Stomach (tissue), 9 donors: ENCODE measurements around the gene BBOX1. TPM values are rescaled to one million over a fixed set of nuclear protein-coding genes. Genes with fewer than 3 reads are reported as not detected.
A peak's percentile ranks its signal among the peaks of the same experiment; 100 is the strongest.
"Not testable (repeated sequence)": the region's sequence is repeated elsewhere in the genome, so short reads cannot be mapped to it uniquely, and the experiment has no call there.

Experiments used
- DNase-seq, 2 donors: peaks; one replicate each; pipeline versions ENCODE4 v3.0.0 to v3.0.0-alpha.2; 2013 to 2019
- H3K27ac ChIP-seq, 5 donors: fragments of 200-600 bp in 4 of 5; sonication (generic) in 4 of 5; one replicate each; pipeline ENCODE4 v1.5.1; 2013 to 2019; ENCODE audit warnings: mild to moderate bottlenecking in 1 of 5, moderate library complexity in 1 of 5
- H3K27me3 ChIP-seq, 3 donors: fragments of 200-600 bp; sonication (generic); one replicate each; pipeline ENCODE4 v1.5.1; 2017 to 2019; ENCODE audit warnings: mixed run types in 1 of 3
- H3K36me3 ChIP-seq, 4 donors: fragments of 200-600 bp; sonication (generic); 1 replicate in 3 of 4; 2 replicates in 1 of 4; pipeline ENCODE4 v1.5.1; 2016 to 2019
- H3K4me1 ChIP-seq, 4 donors: fragments of 200-600 bp; sonication (generic); one replicate each; pipeline ENCODE4 v1.5.1; 2016 to 2019
- H3K4me3 ChIP-seq, 4 donors: fragments of 200-600 bp; sonication (generic) in 3 of 4; one replicate each; pipeline ENCODE4 v1.5.1; 2016 to 2019; ENCODE audit warnings: mild to moderate bottlenecking in 1 of 4
- H3K9me3 ChIP-seq, 4 donors: fragments of 200-600 bp; sonication (generic); one replicate each; pipeline ENCODE4 v1.5.1; 2016 to 2019
- EP300 ChIP-seq: sonication (generic); formaldehyde crosslinking; IDR thresholded peaks from one replicate; pipeline ENCODE4 v1.6.1; 2017; ENCODE audit warnings: antibody characterized with exemption
- POLR2A ChIP-seq, 4 donors: fragments of 450-650 bp; IDR thresholded peaks; one replicate each; pipeline ENCODE4 v1.6.1; 2016; ENCODE audit warnings: antibody characterized with exemption in 4 of 4, control low read depth in 2 of 4, mild to moderate bottlenecking in 1 of 4, moderate library complexity in 1 of 4
- POLR2AphosphoS5 ChIP-seq, 3 donors: sonication (generic); formaldehyde crosslinking; IDR thresholded peaks; one replicate each; pipeline ENCODE4 v1.6.1; 2016; ENCODE audit warnings: antibody characterized with exemption in 3 of 3
- WGBS, 5 donors: extraction: QIAGEN DNeasy Blood & Tissue Kit in 3 of 5; methylation state at CpG; one replicate each; pipeline versions ENCODE4 v1.1.5 to v1.1.7; 2013 to 2018; 5-methylcytosine and 5-hydroxymethylcytosine counted together
- intact Hi-C: fragments of 100-400 bp; cut with DNase I; formaldehyde crosslinking; loops from one replicate; pipeline ENCODE4 v1.15.1; 2023; ENCODE audit warnings: low total_unique reads
- polyA plus RNA-seq, 3 donors: library from polyadenylated mRNA; stranded (reverse); fragments of 200-250 nt; gene quantifications; one replicate each; pipeline ENCODE4 v1.2.3, GENCODE V29; 2013
- total RNA-seq, 5 donors: library from RNA; depleted of rRNA; stranded (reverse); fragments of >200 nt; gene quantifications; one replicate each; pipeline versions ENCODE4 v1.1.0 to v1.2.3, GENCODE V29; 2014 to 2016
- TF ChIP-seq, protein P1 (sequence below), 7 experiments: fragments of 450-650 bp in 4 of 7; fragments of 200-600 bp in 3 of 7; sonication (generic) in 3 of 7; IDR thresholded peaks; one replicate each; pipeline ENCODE4 v1.5.1; 2016 to 2019; ENCODE audit warnings: antibody characterized with exemption in 7 of 7, control low read depth in 2 of 7, mild to moderate bottlenecking in 1 of 7
- donor health status: healthy with polysubstance abuse.
- donor health status: Bipolar disorder and iron deficiency.
- donor health status: healthy.

Gene BBOX1
- total and polyA plus RNA-seq, 8 donors: 0.31 to 6.7 (median 3.8) TPM; not detected in 3

DNA sequence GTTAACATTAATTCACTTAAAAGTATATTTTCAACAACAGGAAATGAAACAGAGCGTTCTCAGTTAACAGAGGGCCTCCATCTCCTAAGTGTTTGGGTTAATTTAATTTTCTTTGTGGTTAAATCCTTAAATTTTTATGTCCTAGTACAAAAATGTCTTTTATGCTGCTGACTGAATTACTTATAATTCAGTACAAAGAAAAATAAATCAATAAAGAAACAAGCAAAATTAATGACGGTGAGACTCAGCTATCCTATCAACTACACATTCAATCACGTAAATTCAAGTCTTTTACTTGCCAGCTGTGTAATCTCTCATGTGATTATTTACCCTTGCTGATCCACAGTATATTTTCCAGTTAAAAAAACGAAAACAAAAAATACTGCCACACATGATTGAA lies 81.4 kb downstream of the BBOX1 start:
- intact Hi-C loops: no loop called here

DNA sequence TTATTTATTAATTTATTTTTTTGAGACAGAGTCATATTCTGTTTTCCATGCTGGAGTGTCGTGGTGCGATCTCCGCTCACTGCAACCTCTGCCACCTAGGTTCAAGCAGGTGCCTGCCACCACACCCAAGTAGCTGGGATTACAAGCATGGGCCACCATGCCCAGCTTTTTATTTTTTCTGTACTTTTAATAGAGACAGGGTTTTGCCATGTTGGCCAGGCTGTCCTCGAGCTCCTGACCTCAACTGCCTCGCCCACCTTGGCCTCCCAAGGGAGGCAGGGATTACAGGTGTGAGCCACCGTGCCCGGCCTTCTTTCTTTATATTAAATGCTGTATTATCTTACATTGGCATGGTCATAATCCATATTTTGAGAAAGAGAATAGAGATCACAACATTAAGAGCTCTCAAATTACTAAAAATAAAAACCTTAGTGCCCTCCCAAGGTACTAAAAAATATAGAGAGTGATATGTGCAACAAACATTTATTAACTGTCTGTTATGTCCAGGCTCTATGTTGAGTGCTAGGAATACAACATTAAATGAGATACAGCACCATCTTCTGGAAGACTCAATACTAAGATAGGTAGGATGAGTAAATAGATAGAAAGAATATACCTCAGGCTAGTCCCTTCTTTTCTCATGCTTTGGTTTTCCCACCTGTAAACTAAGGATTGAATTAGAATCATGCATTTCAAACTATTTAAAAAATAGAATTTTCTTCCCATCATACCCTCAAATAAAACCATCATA lies 84.1 kb downstream of the BBOX1 start:
- no peak overlapping the region for H3K4me3 ChIP-seq
- no peaks in the 10 kb centered on the region for H3K9me3 ChIP-seq
- WGBS, 5 donors: 80 to 91% (median 85%) methylated on average over 7 of the region's 7 CpGs
- H3K27ac ChIP-seq: no peak overlapping the region
- intact Hi-C loops: no loop called here
- H3K27me3 ChIP-seq: no peaks in the 10 kb centered on the region
- H3K4me1 ChIP-seq: no peaks in the 10 kb centered on the region
- H3K36me3 ChIP-seq: no peaks in the 10 kb centered on the region
- no peak for DNase-seq
- no peak for TF ChIP-seq POLR2A (IDR thresholded peaks at IDR 0.05)
- TF ChIP-seq EP300: no peak
- TF ChIP-seq, protein P1, sequence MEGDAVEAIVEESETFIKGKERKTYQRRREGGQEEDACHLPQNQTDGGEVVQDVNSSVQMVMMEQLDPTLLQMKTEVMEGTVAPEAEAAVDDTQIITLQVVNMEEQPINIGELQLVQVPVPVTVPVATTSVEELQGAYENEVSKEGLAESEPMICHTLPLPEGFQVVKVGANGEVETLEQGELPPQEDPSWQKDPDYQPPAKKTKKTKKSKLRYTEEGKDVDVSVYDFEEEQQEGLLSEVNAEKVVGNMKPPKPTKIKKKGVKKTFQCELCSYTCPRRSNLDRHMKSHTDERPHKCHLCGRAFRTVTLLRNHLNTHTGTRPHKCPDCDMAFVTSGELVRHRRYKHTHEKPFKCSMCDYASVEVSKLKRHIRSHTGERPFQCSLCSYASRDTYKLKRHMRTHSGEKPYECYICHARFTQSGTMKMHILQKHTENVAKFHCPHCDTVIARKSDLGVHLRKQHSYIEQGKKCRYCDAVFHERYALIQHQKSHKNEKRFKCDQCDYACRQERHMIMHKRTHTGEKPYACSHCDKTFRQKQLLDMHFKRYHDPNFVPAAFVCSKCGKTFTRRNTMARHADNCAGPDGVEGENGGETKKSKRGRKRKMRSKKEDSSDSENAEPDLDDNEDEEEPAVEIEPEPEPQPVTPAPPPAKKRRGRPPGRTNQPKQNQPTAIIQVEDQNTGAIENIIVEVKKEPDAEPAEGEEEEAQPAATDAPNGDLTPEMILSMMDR (IDR thresholded peaks at IDR 0.05): no peak
- no peak for TF ChIP-seq POLR2AphosphoS5 (IDR thresholded peaks at IDR 0.05)

More for the DNA sequence above, 81.4 kb downstream of the BBOX1 start:
- no peak overlapping the region for H3K27ac ChIP-seq
- no peaks in the 10 kb centered on the region for H3K9me3 ChIP-seq
- 42 to 54% (median 43%) methylated on average over 4 of the region's 4 CpGs for WGBS, 5 donors
- H3K36me3 ChIP-seq: no peaks in the 10 kb centered on the region
- H3K4me1 ChIP-seq: no peaks in the 10 kb centered on the region
- no peaks in the 10 kb centered on the region for H3K27me3 ChIP-seq
- DNase-seq: no peak
- H3K4me3 ChIP-seq: no peak overlapping the region
- TF ChIP-seq POLR2AphosphoS5 (IDR thresholded peaks at IDR 0.05) (no peak), EP300 (no peak), POLR2A (IDR thresholded peaks at IDR 0.05) (no peak)
- TF ChIP-seq, protein P1 (IDR thresholded peaks at IDR 0.05): no peak

DNA sequence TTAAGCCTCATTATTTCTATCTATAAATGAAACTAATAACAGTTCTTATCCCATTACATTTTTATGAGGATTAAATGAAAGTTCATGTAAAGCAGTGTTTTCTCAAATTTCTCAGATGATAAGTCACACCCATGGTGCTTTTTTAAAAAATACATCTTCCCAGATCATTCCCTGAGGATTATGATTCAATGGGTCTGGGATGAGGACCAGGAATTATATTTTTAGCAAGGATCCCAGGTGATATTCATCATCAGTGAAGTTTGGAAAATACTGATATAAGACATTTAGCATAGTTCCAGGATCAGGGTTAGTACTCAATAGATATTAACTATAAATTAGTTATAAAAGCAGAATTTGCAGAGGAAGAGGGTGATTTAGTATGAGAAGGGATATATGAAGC lies 89.1 kb downstream of the BBOX1 start:
- TF ChIP-seq POLR2AphosphoS5 (IDR thresholded peaks at IDR 0.05) (no peak), POLR2A (IDR thresholded peaks at IDR 0.05) (no peak)
- DNase-seq: peak in 1 of 2 donors; percentile 43
- Histone ChIP-seq H3K27me3 (no peaks in the 10 kb centered on the region), H3K4me1 (no peaks in the 10 kb centered on the region), H3K9me3 (no peaks in the 10 kb centered on the region), H3K4me3 (no peak overlapping the region), H3K36me3 (no peaks in the 10 kb centered on the region), H3K27ac (no peak overlapping the region)
- intact Hi-C loops: no loop called here

DNA sequence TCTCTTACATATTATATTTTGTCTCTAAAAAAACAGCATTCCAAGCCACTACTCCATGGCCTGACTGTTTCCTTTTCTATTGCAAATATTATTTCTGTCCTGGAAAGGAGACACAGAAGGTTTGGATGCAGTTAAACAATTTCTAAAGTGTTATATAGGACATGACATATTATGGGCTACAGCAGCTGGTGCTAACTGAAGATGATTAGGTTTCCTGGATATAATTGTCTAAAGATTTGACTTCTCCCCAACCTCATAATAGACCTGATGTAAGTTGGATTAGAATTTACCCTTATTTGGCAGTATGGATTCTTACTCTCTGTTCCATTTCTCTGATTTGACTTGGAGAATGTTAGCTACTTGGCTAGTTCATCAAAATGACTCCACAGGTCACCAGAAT lies 90.2 kb downstream of the BBOX1 start:
- Histone ChIP-seq H3K9me3 (peaks cover 0 to 6% (median 4%) of the 10 kb centered on the region in 4 donors), H3K36me3 (no peaks in the 10 kb centered on the region), H3K4me1 (no peaks in the 10 kb centered on the region), H3K4me3 (no peak overlapping the region), H3K27ac (no peak overlapping the region), H3K27me3 (no peaks in the 10 kb centered on the region)
- no peak for DNase-seq
- intact Hi-C loops: no loop called here
- TF ChIP-seq POLR2AphosphoS5 (IDR thresholded peaks at IDR 0.05) (no peak), EP300 (no peak), POLR2A (IDR thresholded peaks at IDR 0.05) (no peak)
- TF ChIP-seq, protein P1 (IDR thresholded peaks at IDR 0.05): no peak

DNA sequence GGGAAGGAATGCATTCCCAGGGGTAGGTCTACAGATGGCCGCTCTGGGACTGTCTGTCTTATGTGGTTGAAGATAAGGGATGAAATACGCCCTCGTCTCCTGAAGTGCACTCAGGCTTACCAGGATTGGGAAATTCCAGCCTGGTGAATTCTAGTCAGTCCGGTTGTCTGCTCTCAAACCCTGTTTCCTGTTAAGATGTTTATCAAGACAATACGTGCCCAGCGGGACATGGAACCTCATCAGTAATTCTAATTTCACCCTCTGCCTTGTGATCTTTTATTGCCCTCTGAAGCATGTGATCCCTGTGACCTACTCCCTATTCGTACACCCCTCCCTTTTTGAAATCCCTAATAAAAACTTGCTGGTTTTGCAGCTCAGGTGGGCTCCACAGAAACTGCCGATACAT lies 95.3 kb downstream of the BBOX1 start:
- H3K27ac ChIP-seq, H3K4me3 ChIP-seq, DNase-seq, H3K27me3 ChIP-seq, H3K36me3 ChIP-seq, H3K4me1 ChIP-seq, intact Hi-C loops: not testable (repeated sequence)
- H3K9me3 ChIP-seq: peaks cover 0 to 15% (median 11%) of the 10 kb centered on the region in 4 donors
- 84 to 94% (median 89%) methylated on average over 8 of the region's 8 CpGs for WGBS, 5 donors
